Loucy (cell line): ENCODE data around the gene BBX.

ENCODE experiments used
- H2AFZ ChIP-seq: fragments of 200-600 bp; sonication (generic); 2 replicates; pipeline ENCODE4 v1.6.0; 2016; ENCODE audit warnings: antibody characterized with exemption, mild to moderate bottlenecking, low read length, moderate library complexity
- H3F3A ChIP-seq: fragments of 200-600 bp; 2 replicates; pipeline ENCODE4 v1.6.0; 2016; ENCODE audit warnings: antibody characterized with exemption, low read depth, mild to moderate bottlenecking
- H3K27me3 ChIP-seq: fragments of 200-600 bp; sonication (generic); 2 replicates; pipeline ENCODE4 v1.6.1; 2014; ENCODE audit warnings: low read length, mild to moderate bottlenecking; ENCODE audit not compliant: insufficient read depth, poor library complexity, severe bottlenecking
- H3K36me3 ChIP-seq: fragments of 200-600 bp; sonication (generic); 2 replicates; pipeline ENCODE4 v1.6.1; 2016; ENCODE audit warnings: low read length; ENCODE audit not compliant: insufficient read depth
- H3K4me1 ChIP-seq: fragments of 200-600 bp; sonication (generic); 2 replicates; pipeline ENCODE4 v1.5.1; 2014; ENCODE audit warnings: low read length, mild to moderate bottlenecking; ENCODE audit not compliant: insufficient read depth, poor library complexity, severe bottlenecking
- H3K4me2 ChIP-seq: fragments of 200-600 bp; sonication (generic); 2 replicates; pipeline ENCODE4 v1.6.0; 2014; ENCODE audit warnings: antibody characterized with exemption, low read length, low read depth, mild to moderate bottlenecking; ENCODE audit not compliant: poor library complexity, severe bottlenecking
- H3K4me3 ChIP-seq: fragments of 200-600 bp; sonication (generic); 2 replicates; pipeline ENCODE4 v1.5.1; 2014; ENCODE audit warnings: low read length, mild to moderate bottlenecking, mixed read lengths; ENCODE audit not compliant: poor library complexity, severe bottlenecking
- H3K79me2 ChIP-seq: fragments of 200-600 bp; sonication (generic); 2 replicates; pipeline ENCODE4 v1.6.1; 2014; ENCODE audit warnings: low read length; ENCODE audit not compliant: insufficient read depth
- H3K9ac ChIP-seq: fragments of 200-600 bp; sonication (generic); 2 replicates; pipeline ENCODE4 v1.6.0; 2014; ENCODE audit warnings: mild to moderate bottlenecking, low read depth, low read length, moderate library complexity; ENCODE audit not compliant: poor library complexity, severe bottlenecking
- H3K9me2 ChIP-seq: fragments of 200-600 bp; sonication (generic); replicated peaks from 2 replicates; pipeline ENCODE4 v1.6.1; 2016; ENCODE audit warnings: low read depth, low read length, mixed read lengths
- H3K9me3 ChIP-seq: fragments of 200-600 bp; sonication (generic); 2 replicates; pipeline ENCODE4 v1.6.1; 2014; ENCODE audit warnings: mild to moderate bottlenecking, antibody characterized with exemption, low read length, low read depth; ENCODE audit not compliant: insufficient read depth
- H4K20me1 ChIP-seq: fragments of 200-600 bp; sonication (generic); 2 replicates; pipeline ENCODE4 v1.6.0; 2014; ENCODE audit warnings: antibody characterized with exemption, low read length, mild to moderate bottlenecking; ENCODE audit not compliant: insufficient read depth, poor library complexity, severe bottlenecking
- EZH2phosphoT487 ChIP-seq: fragments of 200-600 bp; IDR thresholded peaks from 2 replicates; pipeline ENCODE4 v1.6.1; 2018; ENCODE audit warnings: antibody characterized with exemption, mild to moderate bottlenecking, moderate library complexity, borderline replicate concordance
- TF ChIP-seq, protein P1 (sequence below): fragments of 200-600 bp; sonication (generic); conservative IDR thresholded peaks from 2 replicates; pipeline ENCODE4 v1.5.1; 2014; ENCODE audit warnings: mild to moderate bottlenecking, antibody characterized with exemption, low read length

BBX gene

GRCh38 chr3:107525644-107526305 is 3.0 kb downstream of the BBX start:
- Histone ChIP-seq H3F3A (no peaks in the 10 kb centered on the region), H3K27me3 (no peaks in the 10 kb centered on the region), H3K9me3 (no peaks in the 10 kb centered on the region), H3K4me3 (peak overlapping the region; percentile 94), H3K79me2 (peaks cover 72% of the 10 kb centered on the region), H3K4me1 (peaks cover 50% of the 10 kb centered on the region), H2AFZ (peak overlapping the region; percentile 47), H4K20me1 (peaks cover 39% of the 10 kb centered on the region), H3K36me3 (peaks cover 8% of the 10 kb centered on the region; the same call in 1 of the 2 replicates), H3K9me2 (no peaks in the 10 kb centered on the region), H3K4me2 (peak overlapping the region; percentile 99), H3K9ac (peak overlapping the region; percentile 93)
- TF ChIP-seq, protein P1, sequence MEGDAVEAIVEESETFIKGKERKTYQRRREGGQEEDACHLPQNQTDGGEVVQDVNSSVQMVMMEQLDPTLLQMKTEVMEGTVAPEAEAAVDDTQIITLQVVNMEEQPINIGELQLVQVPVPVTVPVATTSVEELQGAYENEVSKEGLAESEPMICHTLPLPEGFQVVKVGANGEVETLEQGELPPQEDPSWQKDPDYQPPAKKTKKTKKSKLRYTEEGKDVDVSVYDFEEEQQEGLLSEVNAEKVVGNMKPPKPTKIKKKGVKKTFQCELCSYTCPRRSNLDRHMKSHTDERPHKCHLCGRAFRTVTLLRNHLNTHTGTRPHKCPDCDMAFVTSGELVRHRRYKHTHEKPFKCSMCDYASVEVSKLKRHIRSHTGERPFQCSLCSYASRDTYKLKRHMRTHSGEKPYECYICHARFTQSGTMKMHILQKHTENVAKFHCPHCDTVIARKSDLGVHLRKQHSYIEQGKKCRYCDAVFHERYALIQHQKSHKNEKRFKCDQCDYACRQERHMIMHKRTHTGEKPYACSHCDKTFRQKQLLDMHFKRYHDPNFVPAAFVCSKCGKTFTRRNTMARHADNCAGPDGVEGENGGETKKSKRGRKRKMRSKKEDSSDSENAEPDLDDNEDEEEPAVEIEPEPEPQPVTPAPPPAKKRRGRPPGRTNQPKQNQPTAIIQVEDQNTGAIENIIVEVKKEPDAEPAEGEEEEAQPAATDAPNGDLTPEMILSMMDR: no peak
- TF ChIP-seq EZH2phosphoT487: no peak

DNA sequence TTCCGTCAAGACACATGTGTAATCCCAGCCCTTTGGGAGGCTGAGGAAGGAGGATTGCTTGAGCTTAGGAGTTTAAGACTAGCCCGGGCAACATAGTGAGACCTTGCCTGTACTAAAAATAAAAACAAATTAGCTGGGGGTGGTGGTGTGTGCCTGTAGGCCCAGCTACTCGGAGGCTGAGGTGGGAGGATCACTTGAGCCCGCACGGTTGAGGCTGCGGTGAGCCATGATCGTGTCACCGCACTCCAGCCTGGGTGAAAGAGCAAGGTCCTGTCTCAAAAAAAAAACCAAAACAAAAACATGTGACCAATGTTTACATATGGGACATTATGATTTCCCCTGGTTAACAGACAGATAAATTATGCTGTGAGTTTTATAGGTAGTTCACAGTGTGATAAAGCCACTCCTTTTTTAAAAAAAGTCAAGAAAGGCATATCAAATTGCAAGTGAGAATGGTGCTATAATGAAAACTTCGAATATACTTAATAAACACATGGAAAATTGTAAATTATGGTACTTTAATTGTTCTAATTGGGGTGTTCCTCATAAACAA is 9.2 kb downstream of the BBX start:
- no peaks in the 10 kb centered on the region for H3F3A ChIP-seq
- H3K4me2 ChIP-seq: no peak overlapping the region
- peaks cover 34% of the 10 kb centered on the region for H3K4me1 ChIP-seq
- H3K79me2 ChIP-seq: peaks cover 93% of the 10 kb centered on the region
- TF ChIP-seq, protein P1: no peak
- TF ChIP-seq EZH2phosphoT487: no peak
- H3K9ac ChIP-seq: no peak overlapping the region
- no peaks in the 10 kb centered on the region for H3K9me3 ChIP-seq
- H3K4me3 ChIP-seq: no peak overlapping the region
- peaks cover 30% of the 10 kb centered on the region for H4K20me1 ChIP-seq
- no peaks in the 10 kb centered on the region for H3K9me2 ChIP-seq
- H3K27me3 ChIP-seq: no peaks in the 10 kb centered on the region
- H3K36me3 ChIP-seq: peaks cover 8% of the 10 kb centered on the region; the same call in 1 of the 2 replicates
- no peak overlapping the region for H2AFZ ChIP-seq

- H3K4me2 ChIP-seq: no peak overlapping the region
- H3K4me1 ChIP-seq: peaks cover 3% of the 10 kb centered on the region
- peaks cover 18% of the 10 kb centered on the region for H4K20me1 ChIP-seq
- H2AFZ ChIP-seq: no peak overlapping the region
- TF ChIP-seq EZH2phosphoT487: no peak
- TF ChIP-seq, protein P1: no peak
- no peak overlapping the region for H3K9ac ChIP-seq
- H3K79me2 ChIP-seq: peaks cover 68% of the 10 kb centered on the region
- no peaks in the 10 kb centered on the region for H3K9me2 ChIP-seq
- no peaks in the 10 kb centered on the region for H3K9me3 ChIP-seq
- no peaks in the 10 kb centered on the region for H3K27me3 ChIP-seq
- no peaks in the 10 kb centered on the region for H3F3A ChIP-seq
- H3K36me3 ChIP-seq: peaks cover 11% of the 10 kb centered on the region; the same call in 1 of the 2 replicates
- H3K4me3 ChIP-seq: no peak overlapping the region
These were observed 18.1 kb downstream of the BBX start for GRCh38 chr3:107540857-107541256.
